HG03442 (cell line): ENCODE data around the gene NTF4.
"Not testable (repeated sequence)": the region's sequence is repeated elsewhere in the genome, so short reads cannot be mapped to it uniquely, and the experiment has no call there.

Source experiments
- ATAC-seq: cut with Tn5 transposase; IDR thresholded peaks from one replicate; pipeline ENCODE4 v1.9.1; 2021; ENCODE audit warnings: mild to moderate bottlenecking, moderate library complexity; ENCODE audit not compliant: unreplicated experiment

Gene NTF4

DNA sequence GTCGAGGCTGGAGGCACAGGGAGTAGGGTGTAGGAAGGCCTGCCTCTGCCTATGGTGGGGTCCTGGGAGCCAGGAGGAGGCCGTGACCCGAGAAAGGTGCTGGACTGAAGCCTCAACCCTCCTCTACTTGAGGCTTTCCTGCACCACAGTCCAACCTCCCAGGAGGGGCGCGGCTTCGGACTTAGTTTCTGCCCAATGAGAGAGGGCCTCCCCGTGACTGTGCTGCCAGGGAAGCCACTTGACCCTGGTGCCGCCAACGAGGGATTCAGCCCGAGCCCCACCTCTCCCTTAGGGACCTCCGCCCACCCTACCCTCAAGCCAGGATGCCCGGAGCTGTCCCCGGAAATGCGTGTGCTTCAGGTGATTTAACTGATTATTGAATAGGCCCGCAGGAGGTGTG, 40.4 kb downstream of the NTF4 start, which contains the start of gene CGB3:
TSS of gene CGB3 (minus strand) at position 101 of the 400 bp plus-strand sequence. CDS start 362 bp downstream, outside the sequence.
- not testable (repeated sequence) for ATAC-seq

DNA sequence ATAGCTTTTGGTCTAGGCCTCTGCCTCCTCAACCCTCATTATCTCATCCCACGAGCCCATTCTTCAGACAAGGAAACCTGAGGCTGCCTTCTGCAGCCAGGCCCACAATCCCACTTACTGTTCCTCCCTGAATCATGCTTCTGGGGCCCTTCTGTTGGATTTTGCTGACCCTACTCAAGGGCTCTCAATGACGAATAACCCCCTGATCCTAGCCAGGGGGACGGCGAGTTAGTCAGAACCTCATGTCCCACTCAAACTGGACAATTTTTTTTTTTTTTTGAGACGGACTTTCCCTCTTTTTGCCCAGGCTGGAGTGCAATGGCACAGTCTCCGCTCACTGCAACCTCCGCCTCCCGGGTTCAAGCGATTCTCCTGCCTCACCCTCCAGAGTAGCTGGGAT, 42.5 kb downstream of the NTF4 start:
- ATAC-seq, result no peak

DNA sequence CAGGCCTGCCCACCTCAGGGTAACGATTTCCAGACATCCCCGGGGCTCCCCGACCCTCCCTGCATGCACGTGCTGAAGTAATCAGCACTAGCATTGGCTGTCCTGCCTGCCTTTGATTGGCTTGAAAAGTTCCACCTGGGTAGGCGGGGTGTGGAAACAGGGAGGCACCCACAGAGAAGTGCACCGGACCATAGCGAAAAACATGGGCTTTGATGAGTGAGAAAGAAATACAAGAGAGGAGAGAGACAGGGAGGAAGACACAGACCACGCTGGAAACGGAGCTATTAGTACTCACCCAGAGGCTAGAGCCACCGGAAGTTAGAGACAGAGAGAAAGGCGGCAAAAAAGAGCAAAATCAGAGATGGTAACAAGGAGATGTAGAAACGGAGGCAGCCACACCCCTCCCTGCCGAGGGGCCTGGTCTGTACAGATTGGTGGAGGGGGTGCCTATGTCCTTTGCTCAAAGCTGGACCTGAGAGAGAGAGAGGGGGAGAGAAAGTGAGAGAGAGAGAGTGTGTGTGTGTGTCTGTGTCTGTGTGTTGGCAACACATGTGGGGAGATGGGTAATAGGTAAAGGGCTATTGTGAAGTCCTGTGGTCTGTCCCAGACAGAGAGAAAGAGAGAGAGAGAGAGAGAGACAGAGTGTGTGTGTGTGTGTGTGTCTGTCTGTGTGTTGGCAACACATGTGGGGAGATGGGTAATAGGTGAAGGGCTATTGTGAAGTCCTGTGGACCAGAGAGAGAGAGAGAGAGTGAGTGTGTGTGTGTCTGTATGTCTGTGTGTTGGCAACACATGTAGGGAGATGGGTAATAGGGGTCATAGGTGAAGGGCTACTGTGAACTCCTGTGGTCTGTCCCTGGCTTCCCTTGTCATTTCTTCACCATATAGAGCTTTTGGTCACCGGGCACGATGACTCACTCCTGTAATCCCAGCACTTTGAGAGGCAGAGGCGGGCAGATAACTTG, 43.4 kb downstream of the NTF4 start:
- ATAC-seq, result no peak

DNA sequence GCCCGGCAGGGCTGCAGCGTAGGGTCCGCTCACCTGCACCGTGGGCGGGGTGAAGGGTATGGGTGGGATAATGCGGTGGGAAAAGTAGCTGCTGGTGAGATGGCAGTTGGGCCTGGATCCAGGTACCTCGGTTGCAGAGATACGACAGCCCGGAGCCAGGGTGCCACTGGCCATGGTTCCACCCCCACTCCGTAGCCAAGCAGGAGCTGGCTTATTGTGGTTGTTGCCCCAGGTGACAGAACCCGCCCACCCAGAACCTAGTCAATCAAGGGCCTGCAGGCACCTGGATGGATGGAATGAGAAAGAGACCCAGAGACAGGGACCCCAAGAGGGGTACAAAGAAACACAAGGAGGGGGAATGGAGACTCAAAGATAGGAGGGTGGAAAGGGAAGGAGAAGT, 44.3 kb downstream of the NTF4 start:
- no peak for ATAC-seq

DNA sequence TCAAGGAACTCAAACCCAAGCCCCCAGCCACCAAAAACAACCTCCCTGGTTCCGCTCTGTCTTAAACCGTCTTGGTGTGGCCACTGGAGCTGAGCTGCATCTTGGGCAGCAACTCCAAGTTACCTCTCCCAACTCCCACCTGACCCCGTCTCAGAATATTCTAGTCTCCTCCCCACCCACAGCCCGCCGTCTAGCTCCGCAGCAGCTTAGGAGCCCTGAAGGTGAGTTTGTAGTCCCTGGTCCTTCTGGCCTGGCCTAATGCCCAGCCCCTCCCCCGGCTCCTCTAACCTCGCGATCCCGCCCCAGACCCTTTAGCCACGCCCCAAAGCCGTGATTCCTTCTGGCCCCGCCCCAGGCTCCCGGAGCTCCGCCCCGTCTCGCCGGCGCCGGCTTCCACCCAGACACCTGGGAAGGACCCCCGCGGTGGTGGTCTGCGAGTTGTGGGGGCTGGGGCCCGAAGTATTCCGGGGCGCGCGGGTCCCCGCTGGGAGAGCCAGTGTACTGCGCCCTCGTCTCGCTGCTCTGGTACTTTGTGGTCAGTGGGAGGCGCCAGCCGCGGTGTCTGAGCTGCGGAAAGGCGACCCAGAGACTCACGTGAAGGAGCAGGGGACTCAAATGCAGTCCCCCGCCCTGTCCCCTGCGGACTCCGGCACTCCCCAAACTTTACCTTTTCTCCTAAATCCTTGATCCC, 45.2 kb downstream of the NTF4 start:
- no peak for ATAC-seq

DNA sequence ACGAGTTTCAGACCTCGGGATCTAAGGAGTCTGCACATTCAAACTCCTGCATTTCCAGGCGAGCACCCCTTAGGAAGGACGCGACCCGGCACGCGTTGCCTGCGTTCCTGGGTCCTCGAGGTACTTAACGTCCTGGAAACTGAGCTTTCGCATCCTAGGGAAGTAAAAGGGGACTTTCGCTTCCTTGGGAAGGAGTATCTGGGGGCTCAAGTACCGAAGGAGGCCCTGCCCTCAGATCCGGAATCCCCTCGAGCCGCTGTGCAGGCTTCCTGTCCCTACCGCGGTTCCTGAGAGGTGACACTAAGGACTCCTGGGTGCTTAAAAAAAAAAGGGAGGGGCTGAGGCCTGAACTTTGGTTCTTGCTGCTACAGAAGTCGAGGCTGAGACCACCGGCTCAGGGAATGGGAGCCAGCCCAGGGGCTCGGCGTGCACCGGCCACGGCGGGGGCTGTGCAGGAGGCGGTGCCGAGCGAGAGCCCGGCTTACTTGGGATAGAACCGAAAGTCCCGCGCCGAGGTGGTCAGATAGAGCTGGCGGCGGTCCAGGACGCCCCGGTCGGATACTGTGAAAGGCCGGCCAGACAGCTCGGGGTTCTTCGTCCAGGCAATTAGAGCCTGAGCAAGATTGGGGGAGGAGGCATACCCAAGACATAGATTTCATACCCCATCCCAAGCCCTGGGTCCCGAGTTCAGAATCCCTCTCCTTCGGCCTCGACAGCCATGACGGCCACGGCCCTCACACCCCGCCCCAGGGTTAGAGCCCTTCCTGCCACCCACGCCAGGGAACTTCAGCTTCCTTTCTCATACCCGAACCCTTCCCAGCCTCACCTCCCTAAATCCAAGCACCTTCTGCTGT, 46.0 kb downstream of the NTF4 start:
- not testable (repeated sequence) for ATAC-seq

DNA sequence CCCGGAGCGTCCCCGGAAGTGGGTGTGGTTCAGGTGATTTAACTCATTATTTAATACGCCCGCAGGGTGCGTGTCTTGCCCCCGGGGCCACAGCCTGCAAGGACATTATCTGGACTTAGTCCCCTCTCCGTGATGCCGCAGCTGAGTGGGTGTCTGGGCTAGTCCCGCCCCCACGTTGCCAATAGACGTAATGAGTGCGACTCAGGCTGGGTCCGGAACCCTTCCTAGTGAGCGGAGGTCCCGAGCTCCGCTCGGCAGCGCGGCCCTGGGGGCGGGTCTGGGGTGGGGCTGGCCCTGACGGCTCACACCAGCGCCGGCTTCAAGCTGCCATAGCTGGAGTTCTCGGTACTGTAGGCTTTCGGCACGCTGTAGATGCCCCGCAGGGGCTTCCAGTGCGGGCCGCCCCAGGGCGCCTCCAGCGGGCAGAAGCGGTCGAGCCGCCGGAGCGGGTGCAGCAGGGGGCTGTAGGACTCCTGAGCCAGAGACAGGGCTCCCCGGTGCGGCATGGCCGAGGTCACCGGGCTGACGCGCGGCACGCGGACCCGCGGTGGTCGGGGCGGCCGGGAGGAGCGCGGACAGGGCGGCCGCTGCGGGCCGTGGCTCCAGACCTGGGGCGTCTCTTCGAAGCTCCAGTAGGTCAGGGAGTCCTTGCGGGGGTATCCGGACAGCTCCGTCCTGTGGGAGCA, 46.8 kb downstream of the NTF4 start:
- ATAC-seq, result no peak

DNA sequence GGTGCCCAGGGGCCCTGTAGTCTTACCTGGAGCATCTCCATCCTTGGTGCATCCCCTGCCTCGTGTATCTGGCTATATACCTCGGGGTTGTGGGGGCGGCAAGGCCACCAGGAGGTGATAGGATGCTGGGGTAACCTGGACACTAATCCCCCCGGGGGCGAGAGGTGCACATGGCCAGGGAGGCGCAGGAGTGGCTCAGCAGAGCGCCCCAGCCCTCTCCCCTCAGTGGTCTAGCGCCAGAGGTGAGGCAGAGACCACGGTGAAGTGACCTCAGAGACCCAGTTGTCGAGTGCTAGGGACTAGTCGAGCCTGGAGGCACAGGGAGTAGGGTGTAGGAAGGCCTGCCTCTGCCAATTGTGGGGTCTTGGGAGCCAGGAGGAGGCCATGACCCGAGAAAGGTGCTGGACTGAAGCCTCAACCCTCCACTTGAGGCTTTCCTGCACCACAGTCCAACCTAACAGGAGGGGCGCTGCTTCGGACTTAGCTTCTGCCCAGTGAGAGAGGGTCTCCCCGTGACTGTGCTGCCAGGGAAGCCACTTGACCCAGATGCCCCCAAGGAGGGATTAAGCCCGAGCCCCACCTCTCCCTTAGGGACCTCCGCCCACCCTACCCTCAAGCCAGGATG, 47.5 kb downstream of the NTF4 start, which contains the start of gene LHB:
TSS of gene LHB (minus strand) at position 51 of the 625 bp plus-strand sequence. CDS start at position 41, 10 bp downstream.
- no peak for ATAC-seq

DNA sequence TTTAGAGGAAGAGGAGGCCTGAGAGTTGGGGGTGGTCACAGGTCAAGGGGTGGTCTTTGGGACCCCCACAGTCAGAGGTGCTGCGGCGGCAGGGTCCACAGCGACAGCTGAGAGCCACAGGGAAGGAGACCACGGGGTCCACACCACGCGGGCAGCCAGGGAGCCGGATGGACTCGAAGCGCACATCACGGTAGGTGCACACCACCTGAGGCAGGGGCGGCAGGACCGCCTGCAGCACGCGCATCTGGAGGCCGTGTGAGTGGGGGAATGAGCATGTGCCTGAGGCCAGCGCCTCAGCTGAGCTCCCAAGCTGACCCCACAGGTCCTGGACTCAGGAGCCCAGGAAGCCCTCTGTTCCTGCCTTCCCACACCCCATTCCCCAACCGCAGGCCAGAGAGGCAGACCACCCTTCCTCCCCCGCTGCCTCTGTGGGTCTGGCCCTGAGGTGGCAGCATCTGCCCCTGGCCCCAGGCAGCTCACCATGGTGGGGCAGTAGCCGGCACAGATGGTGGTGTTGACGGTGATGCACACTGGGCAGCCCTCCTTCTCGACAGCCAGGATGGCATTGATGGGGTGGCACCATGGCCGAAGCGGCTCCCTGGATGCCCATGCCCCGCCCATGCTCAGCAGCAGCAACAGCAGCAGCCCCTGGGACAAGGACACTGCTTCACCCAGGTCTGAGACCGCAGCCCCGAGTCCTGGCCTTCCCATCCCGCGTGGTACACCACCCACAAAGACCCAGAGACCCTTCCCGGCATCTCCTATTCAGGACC, 48.4 kb downstream of the NTF4 start:
- no peak for ATAC-seq

DNA sequence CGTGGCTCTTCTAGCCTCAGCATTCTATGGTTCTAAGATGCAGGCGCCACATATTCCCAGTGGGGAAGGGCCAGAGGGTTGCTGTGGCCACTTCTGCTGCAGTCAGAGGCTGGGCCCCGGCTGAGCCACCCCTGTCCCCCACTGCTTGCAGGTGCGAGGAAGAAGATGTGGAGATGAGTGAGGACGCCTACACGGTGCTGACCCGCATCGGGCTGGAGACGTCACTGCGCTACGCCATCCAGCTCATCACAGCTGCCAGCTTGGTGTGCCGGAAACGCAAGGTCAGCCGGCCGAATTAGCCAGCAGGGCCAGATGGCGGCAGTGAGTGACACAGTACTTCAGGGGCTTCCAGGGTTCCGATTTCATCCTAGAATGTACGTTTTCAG, 49.8 kb downstream of the NTF4 start:
- no peak for ATAC-seq

DNA sequence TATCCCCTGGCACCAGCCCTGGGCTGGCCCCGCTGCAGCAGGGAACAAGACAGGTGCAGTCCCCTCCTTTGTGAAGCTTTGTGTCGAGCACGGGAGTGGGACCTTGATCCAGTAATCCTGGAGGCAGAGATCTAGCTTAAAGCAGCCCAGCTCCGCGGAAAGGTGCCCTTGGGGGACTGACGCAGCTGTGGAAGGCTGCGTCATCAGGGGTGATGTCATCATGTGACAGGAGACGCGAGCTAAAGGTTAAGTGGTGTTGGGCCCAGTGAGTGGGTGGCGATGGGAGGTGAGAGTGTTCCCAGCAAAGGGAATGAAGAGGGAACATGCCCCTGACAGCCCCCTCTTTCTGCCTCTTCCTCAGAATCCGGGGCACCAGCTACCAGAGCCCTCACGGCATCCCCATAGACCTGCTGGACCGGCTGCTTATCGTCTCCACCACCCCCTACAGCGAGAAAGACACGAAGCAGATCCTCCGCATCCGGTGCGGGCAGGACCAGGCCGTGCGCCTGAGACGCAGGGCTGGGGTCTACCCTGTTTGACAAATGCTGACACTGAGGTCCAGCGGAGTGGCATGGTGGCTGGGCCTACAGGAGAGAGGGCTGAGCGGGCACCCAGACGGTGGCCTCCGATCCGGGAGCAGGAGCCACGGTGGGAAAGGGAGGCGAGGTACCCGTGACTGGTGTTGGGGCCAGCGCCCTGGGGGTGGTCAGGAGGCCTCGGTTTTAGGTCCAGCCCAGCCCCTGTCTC, 50.3 kb downstream of the NTF4 start:
- no peak for ATAC-seq

DNA sequence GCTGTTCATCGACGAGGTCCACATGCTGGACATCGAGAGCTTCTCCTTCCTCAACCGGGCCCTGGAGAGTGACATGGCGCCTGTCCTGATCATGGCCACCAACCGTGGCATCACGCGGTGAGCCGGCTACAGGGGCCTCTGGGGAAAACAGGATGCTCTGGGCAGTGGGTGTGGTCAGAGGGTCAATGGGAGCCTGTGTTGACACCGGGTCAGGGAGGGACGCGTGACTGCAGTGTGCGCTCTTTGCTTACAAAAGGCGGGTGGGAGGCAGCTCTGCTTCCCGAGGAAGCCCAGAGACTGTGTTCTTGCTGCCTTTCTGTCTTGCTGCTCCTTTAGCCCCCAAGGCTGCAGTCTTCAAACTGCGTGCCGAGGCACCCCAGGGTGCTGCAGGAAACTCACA, 53.4 kb downstream of the NTF4 start:
- no peak for ATAC-seq
